GM19467 (cell line): ENCODE results near the gene MPZL3.
A peak's percentile ranks its signal among the peaks of the same experiment; 100 is the strongest.

Source experiments
- ATAC-seq: cut with Tn5 transposase; IDR thresholded peaks from one replicate; pipeline ENCODE4 v1.9.1; 2021; ENCODE audit warnings: mild to moderate bottlenecking, moderate library complexity; ENCODE audit not compliant: unreplicated experiment

The MPZL3 gene

GRCh38 chr11:118264569-118265465 lies 12.7 kb upstream of the MPZL3 start:
- ATAC-seq = no peak

GRCh38 chr11:118263695-118264568 lies 11.8 kb upstream of the MPZL3 start, which contains the start of gene MPZL2:
MPZL2 (minus strand) TSS chr11:118264297; CDS start chr11:118264153, 144 bp downstream.
- ATAC-seq = no peak

GRCh38 chr11:118263112-118263511 lies 10.9 kb upstream of the MPZL3 start:
- ATAC-seq = no peak

- ATAC-seq = no peak
Measured at GRCh38 chr11:118260353-118260752, 8.2 kb upstream of the MPZL3 start.

- ATAC-seq = no peak
Measured at GRCh38 chr11:118259138-118259537, 7.0 kb upstream of the MPZL3 start.

GRCh38 chr11:118258410-118258809 lies 6.2 kb upstream of the MPZL3 start:
- no peak for ATAC-seq

GRCh38 chr11:118252688-118253087 lies 523 bp upstream of the MPZL3 start:
- no peak for ATAC-seq

- ATAC-seq = no peak
Measured at GRCh38 chr11:118247041-118247440, 5.1 kb downstream of the MPZL3 start.

- ATAC-seq = no peak
Measured at GRCh38 chr11:118245936-118246562, 6.1 kb downstream of the MPZL3 start.

GRCh38 chr11:118243993-118244762 lies 8.0 kb downstream of the MPZL3 start:
- ATAC-seq = no peak

GRCh38 chr11:118243161-118243560 lies 9.0 kb downstream of the MPZL3 start:
- ATAC-seq = no peak

GRCh38 chr11:118241764-118242098 lies 10.4 kb downstream of the MPZL3 start:
- no peak for ATAC-seq

GRCh38 chr11:118240999-118241763 lies 11.0 kb downstream of the MPZL3 start:
- ATAC-seq = peak; percentile 64

- no peak for ATAC-seq
Measured at GRCh38 chr11:118239509-118240205, 12.5 kb downstream of the MPZL3 start.

- ATAC-seq = no peak
Measured at GRCh38 chr11:118238929-118239328, 13.2 kb downstream of the MPZL3 start.

GRCh38 chr11:118238421-118238820 lies 13.7 kb downstream of the MPZL3 start:
- no peak for ATAC-seq

GRCh38 chr11:118236170-118236569 lies 16.0 kb downstream of the MPZL3 start:
- ATAC-seq = no peak

GRCh38 chr11:118234833-118235232 lies 17.3 kb downstream of the MPZL3 start:
- ATAC-seq = no peak

GRCh38 chr11:118233850-118234249 lies 18.3 kb downstream of the MPZL3 start:
- ATAC-seq = no peak
